ENCODE data around the gene CDHR5. TPM values are rescaled to one million over a fixed set of nuclear protein-coding genes. Genes with fewer than 3 reads are reported as not detected.

The CDHR5 gene
- total and polyA plus RNA-seq, 3 experiments from 2014 or later, result not detected

DNA sequence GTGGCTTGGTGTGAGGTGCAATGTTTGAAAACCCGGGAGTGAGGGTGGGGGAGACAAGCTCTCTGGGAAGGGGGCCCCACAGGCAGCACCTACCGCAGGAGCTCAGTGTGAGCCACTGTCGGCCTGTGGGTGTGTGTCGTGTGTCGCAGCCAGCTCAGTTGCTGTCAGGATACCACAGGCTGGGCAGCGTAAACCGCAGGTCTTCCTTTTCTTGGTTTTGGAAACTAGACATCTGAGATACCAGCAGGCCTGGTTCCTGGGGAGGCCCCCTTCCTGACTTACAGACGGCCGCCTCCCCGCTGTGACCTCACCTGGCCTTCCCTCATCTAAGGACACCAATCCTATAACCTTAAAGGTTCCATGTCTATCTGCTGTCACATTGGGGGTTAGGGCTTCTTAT, 28.4 kb downstream of the CDHR5 start:
- ChIA-PET POLR2A (no interaction called here), CTCF (no interaction called here)

DNA sequence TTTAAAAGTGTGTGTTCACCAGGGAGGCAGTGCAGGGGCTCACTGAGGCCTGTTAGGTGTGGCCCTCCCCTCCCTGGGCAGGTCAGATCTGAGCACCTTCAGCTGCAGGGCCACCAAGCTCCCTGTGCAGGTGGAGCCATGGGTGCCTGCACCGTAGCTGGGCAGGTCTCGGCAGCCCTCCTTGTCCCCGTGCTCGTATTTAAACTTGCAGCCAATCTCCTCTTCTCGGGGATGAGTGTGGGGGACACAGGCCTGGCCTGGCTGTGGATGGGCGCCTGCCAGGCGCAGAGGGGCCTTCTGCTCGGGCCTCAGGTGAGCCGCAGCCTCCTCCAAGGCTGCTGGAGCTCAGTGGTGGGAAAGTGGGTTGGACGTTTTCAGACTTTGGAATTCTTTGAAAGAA, 29.4 kb downstream of the CDHR5 start:
- Mint-ChIP-seq H3K36me3 (peaks cover 0 to 86% (median 17%) of the 10 kb centered on the region in 3 donors), H3K4me1 (peaks cover 8 to 20% (median 9%) of the 10 kb centered on the region in 3 donors), H3K27me3 (no peaks in the 10 kb centered on the region), H3K9me3 (no peaks in the 10 kb centered on the region), H3K27ac (no peak overlapping the region), H3K4me3 (no peak overlapping the region)
- H3K4me3 ChIP-seq (ENCODE audit: low read length), result no peak overlapping the region
- POLR2A ChIA-PET, result no interaction called here
- H3K27ac ChIP-seq (ENCODE audit: low read depth, low read length), result no peak overlapping the region
- DNase-seq, result no peak
- CTCF ChIA-PET, result no interaction called here
- no peaks in the 10 kb centered on the region for H3K27me3 ChIP-seq (ENCODE audit: insufficient read depth, low read length, poor library complexity, severe bottlenecking)
- H3K9me3 ChIP-seq (ENCODE audit: low read length), result no peaks in the 10 kb centered on the region
- H3K36me3 ChIP-seq (ENCODE audit: insufficient read depth, low read length), result peaks cover 34% of the 10 kb centered on the region
- no peaks in the 10 kb centered on the region for H3K4me1 ChIP-seq (ENCODE audit: insufficient read depth, low read length)

More for the DNA sequence above, 28.4 kb downstream of the CDHR5 start:
- Histone ChIP-seq H3K27ac (ENCODE audit: low read depth, low read length) (no peak overlapping the region), H3K36me3 (ENCODE audit: insufficient read depth, low read length) (peaks cover 32% of the 10 kb centered on the region), H3K27me3 (ENCODE audit: insufficient read depth, low read length, poor library complexity, severe bottlenecking) (no peaks in the 10 kb centered on the region), H3K4me1 (ENCODE audit: insufficient read depth, low read length) (no peaks in the 10 kb centered on the region), H3K4me3 (ENCODE audit: low read length) (no peak overlapping the region), H3K9me3 (ENCODE audit: low read length) (no peaks in the 10 kb centered on the region)
- DNase-seq, result no peak
- Mint-ChIP-seq H3K27me3 (no peaks in the 10 kb centered on the region), H3K9me3 (no peaks in the 10 kb centered on the region), H3K4me1 (peaks cover 8 to 20% (median 9%) of the 10 kb centered on the region in 3 donors), H3K4me3 (peak overlapping the region in 1 of 7 donors; percentile 59), H3K27ac (peak overlapping the region in 6 of 8 donors; percentile 34 to 80 (median 54)), H3K36me3 (peaks cover 0 to 79% (median 18%) of the 10 kb centered on the region in 3 donors)

DNA sequence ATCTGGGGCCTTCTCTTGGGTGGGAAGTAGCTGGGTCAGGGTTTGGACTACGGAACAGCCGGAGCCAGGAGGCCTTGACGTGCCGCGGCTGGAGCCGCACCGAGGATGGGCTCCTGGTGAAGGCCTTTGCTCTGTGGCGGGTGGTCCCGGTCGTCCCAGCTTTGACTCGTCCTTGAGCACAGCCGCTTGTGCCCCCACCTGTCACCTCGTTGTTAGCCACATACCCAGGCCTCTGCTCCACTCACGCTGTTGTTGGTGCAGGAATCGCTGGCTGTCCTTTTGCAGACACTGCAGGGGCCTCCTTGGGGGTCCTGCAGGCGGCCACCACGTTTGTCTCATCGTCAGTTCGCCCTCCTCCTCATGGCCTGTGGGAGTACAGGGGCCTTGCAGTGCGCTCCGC, 31.4 kb downstream of the CDHR5 start:
- H3K36me3 Mint-ChIP-seq, result peaks cover 0 to 86% (median 22%) of the 10 kb centered on the region in 3 donors
- H3K27ac Mint-ChIP-seq, result peak overlapping the region in 1 of 8 donors; percentile 27

DNA sequence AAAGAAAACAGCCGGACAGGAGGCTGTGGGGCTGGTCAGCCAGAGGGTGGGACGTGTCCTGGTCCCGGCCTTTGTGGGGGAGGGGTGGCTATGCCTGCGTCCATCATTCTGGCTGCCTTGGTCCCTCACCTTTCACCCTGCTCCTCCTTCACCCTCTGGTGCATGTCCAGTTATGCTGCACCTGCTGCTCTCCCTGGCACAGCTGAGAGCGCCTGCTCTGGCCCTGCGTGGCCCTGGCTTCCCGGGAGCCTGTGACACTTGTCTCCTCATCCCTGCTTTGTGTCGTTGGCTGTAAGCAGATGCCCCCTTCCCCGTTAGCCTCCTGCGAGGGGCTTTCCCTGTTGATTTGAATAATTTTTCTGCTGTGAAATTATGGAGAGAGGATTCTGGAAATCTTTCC, 31.8 kb downstream of the CDHR5 start:
- Histone ChIP-seq H3K27ac (ENCODE audit: low read depth, low read length) (no peak overlapping the region), H3K27me3 (ENCODE audit: insufficient read depth, low read length, poor library complexity, severe bottlenecking) (no peaks in the 10 kb centered on the region), H3K36me3 (ENCODE audit: insufficient read depth, low read length) (peaks cover 46% of the 10 kb centered on the region), H3K4me1 (ENCODE audit: insufficient read depth, low read length) (peaks cover 9% of the 10 kb centered on the region), H3K4me3 (ENCODE audit: low read length) (no peak overlapping the region), H3K9me3 (ENCODE audit: low read length) (no peaks in the 10 kb centered on the region)
- no peak for DNase-seq
- ChIA-PET POLR2A (no interaction called here), CTCF (no interaction called here)
- Mint-ChIP-seq H3K36me3 (peaks cover 0 to 88% (median 24%) of the 10 kb centered on the region in 3 donors), H3K4me1 (peaks cover 18 to 36% (median 28%) of the 10 kb centered on the region in 3 donors), H3K4me3 (no peak overlapping the region), H3K9me3 (no peaks in the 10 kb centered on the region), H3K27me3 (no peaks in the 10 kb centered on the region), H3K27ac (no peak overlapping the region)

More for the DNA sequence above, 31.4 kb downstream of the CDHR5 start:
- Mint-ChIP-seq H3K4me1 (peaks cover 13 to 32% (median 24%) of the 10 kb centered on the region in 3 donors), H3K27me3 (no peaks in the 10 kb centered on the region), H3K9me3 (no peaks in the 10 kb centered on the region), H3K4me3 (no peak overlapping the region)
- DNase-seq, result no peak
- POLR2A ChIA-PET, result no interaction called here
- CTCF ChIA-PET, result no interaction called here
- Histone ChIP-seq H3K9me3 (ENCODE audit: low read length) (no peaks in the 10 kb centered on the region), H3K4me3 (ENCODE audit: low read length) (no peak overlapping the region), H3K36me3 (ENCODE audit: insufficient read depth, low read length) (peaks cover 46% of the 10 kb centered on the region), H3K27ac (ENCODE audit: low read depth, low read length) (no peak overlapping the region), H3K4me1 (ENCODE audit: insufficient read depth, low read length) (peaks cover 5% of the 10 kb centered on the region), H3K27me3 (ENCODE audit: insufficient read depth, low read length, poor library complexity, severe bottlenecking) (no peaks in the 10 kb centered on the region)

DNA sequence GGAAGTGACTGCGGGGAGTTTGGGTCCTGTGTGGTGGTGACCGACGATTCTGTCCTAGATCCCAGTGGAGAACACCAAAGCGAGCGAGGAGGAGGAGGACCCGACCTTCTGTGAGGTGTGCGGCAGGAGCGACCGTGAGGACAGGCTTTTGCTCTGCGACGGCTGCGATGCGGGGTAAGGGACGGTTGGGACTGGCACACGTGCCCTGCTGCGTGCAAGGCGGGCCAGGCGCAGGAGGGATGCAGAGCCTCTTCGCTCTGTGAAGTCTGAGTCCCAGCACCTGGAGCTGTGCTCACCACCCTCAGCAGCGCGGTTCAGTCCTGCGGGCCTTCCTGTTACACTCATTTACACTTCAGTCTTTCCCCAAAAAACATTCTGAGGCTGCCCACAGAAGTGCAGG, 32.3 kb downstream of the CDHR5 start:
- no peak for DNase-seq
- no peak overlapping the region for H3K4me3 Mint-ChIP-seq
- no peaks in the 10 kb centered on the region for H3K27me3 Mint-ChIP-seq
- H3K27ac Mint-ChIP-seq, result peak overlapping the region in 1 of 8 donors; percentile 10
- ChIA-PET POLR2A (no interaction called here), CTCF (no interaction called here)
- H3K36me3 ChIP-seq (ENCODE audit: insufficient read depth, low read length), result peaks cover 46% of the 10 kb centered on the region
- no peaks in the 10 kb centered on the region for H3K9me3 ChIP-seq (ENCODE audit: low read length)
- H3K4me1 Mint-ChIP-seq, result peaks cover 22 to 41% (median 32%) of the 10 kb centered on the region in 3 donors
- H3K36me3 Mint-ChIP-seq, result peaks cover 0 to 90% (median 24%) of the 10 kb centered on the region in 3 donors
- H3K4me1 ChIP-seq (ENCODE audit: insufficient read depth, low read length), result peaks cover 13% of the 10 kb centered on the region
- H3K27ac ChIP-seq (ENCODE audit: low read depth, low read length), result no peak overlapping the region
- H3K4me3 ChIP-seq (ENCODE audit: low read length), result no peak overlapping the region
- no peaks in the 10 kb centered on the region for H3K27me3 ChIP-seq (ENCODE audit: insufficient read depth, low read length, poor library complexity, severe bottlenecking)
- no peaks in the 10 kb centered on the region for H3K9me3 Mint-ChIP-seq

DNA sequence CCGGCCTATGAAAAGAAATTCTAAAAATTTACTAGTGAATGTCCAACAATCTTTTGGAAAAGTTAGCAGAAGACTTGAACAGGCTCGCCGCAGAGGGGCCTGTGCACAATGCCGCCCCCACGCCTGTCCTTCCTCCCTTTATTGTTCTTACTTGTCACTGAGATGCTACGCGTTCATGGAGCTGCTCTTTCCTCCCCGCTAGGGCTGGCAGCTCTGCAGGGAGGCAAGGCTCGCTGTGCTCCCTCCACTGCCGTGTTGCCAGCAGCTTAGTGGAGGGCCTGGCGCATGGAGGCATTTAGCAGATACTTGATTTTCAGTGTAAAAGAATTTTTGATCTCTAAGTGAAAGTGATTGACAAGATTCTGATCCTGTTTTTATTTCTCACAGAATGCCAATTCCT, 33.8 kb downstream of the CDHR5 start:
- ChIA-PET CTCF (no interaction called here), POLR2A (interaction anchor here (0.8 to 1.0 kb wide), 2 partner anchors 15 to 21 kb away, joined by 3 to 4 read pairs; partner anchors contain the start of gene PHRF1)
- no peak overlapping the region for H3K4me3 ChIP-seq (ENCODE audit: low read length)
- H3K4me1 ChIP-seq (ENCODE audit: insufficient read depth, low read length), result peaks cover 22% of the 10 kb centered on the region
- DNase-seq, result no peak
- H3K27me3 ChIP-seq (ENCODE audit: insufficient read depth, low read length, poor library complexity, severe bottlenecking), result no peaks in the 10 kb centered on the region
- peaks cover 0 to 90% (median 22%) of the 10 kb centered on the region in 3 donors for H3K36me3 Mint-ChIP-seq
- no peaks in the 10 kb centered on the region for H3K9me3 ChIP-seq (ENCODE audit: low read length)
- peak overlapping the region in 4 of 8 donors; percentile 6 to 64 (median 41) for H3K27ac Mint-ChIP-seq
- H3K9me3 Mint-ChIP-seq, result no peaks in the 10 kb centered on the region
- H3K4me1 Mint-ChIP-seq, result peaks cover 23 to 40% (median 35%) of the 10 kb centered on the region in 3 donors
- H3K27me3 Mint-ChIP-seq, result no peaks in the 10 kb centered on the region
- peaks cover 41% of the 10 kb centered on the region for H3K36me3 ChIP-seq (ENCODE audit: insufficient read depth, low read length)
- no peak overlapping the region for H3K4me3 Mint-ChIP-seq
- no peak overlapping the region for H3K27ac ChIP-seq (ENCODE audit: low read depth, low read length)

DNA sequence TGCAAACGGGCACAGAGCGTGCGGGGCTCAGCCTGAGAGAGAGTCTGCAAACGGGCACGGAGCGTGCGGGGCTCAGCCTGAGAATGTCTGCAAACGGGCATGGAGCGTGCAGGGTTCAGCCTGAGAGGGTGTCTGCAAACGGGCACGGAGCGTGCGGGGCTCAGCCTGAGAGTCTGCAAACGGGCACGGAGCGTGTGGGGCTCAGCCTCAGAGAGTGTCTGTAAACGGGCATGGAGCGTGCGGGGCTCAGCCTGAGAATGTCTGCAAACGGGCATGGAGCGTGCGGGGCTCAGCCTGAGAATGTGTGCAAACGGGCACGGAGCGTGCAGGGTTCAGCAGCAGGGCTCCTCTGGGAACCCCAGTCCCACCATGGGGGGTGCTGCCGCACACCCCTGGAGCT, 35.0 kb downstream of the CDHR5 start:
- CTCF ChIA-PET, result interaction anchor here (1.1 kb wide), 1 partner anchor 136 kb away, joined by 3 read pairs; no protein-coding TSS in a partner anchor

DNA sequence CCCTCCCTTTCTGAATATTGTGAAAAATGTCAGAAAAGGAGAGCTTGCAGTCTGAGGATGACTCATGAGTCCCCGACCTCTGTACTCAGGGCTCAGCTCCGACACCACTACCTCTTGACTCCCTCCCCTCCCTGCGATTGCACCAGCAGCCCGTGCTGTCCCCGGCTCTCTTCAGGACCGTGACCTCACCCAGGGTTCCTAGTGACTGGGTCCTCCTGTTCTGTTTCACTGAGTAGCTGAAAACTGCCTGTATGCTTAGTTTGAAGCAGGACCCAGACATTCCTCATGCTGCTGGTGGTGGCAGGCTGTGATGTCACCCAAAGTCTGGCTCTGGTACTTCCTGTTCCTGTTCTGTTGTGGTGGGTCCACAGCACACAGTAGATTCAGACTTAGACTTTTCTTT, 36.8 kb downstream of the CDHR5 start:
- no peak overlapping the region for H3K4me3 ChIP-seq (ENCODE audit: low read length)

More for the DNA sequence above, 35.0 kb downstream of the CDHR5 start:
- H3K27ac ChIP-seq (ENCODE audit: low read depth, low read length), result no peak overlapping the region
- no peaks in the 10 kb centered on the region for H3K27me3 ChIP-seq (ENCODE audit: insufficient read depth, low read length, poor library complexity, severe bottlenecking)
- POLR2A ChIA-PET, result no interaction called here
- no peak overlapping the region for H3K4me3 ChIP-seq (ENCODE audit: low read length)
- no peak for DNase-seq
- H3K27ac Mint-ChIP-seq, result peak overlapping the region in 3 of 8 donors; percentile 15 to 97 (median 47)
- no peak overlapping the region for H3K4me3 Mint-ChIP-seq
- H3K9me3 ChIP-seq (ENCODE audit: low read length), result no peaks in the 10 kb centered on the region
- H3K36me3 ChIP-seq (ENCODE audit: insufficient read depth, low read length), result peaks cover 41% of the 10 kb centered on the region
- H3K4me1 ChIP-seq (ENCODE audit: insufficient read depth, low read length), result peaks cover 22% of the 10 kb centered on the region
- no peaks in the 10 kb centered on the region for H3K27me3 Mint-ChIP-seq
- no peaks in the 10 kb centered on the region for H3K9me3 Mint-ChIP-seq
- H3K36me3 Mint-ChIP-seq, result peaks cover 0 to 80% (median 22%) of the 10 kb centered on the region in 3 donors
- H3K4me1 Mint-ChIP-seq, result peaks cover 21 to 35% (median 32%) of the 10 kb centered on the region in 3 donors

More for the DNA sequence above, 36.8 kb downstream of the CDHR5 start:
- no peaks in the 10 kb centered on the region for H3K9me3 Mint-ChIP-seq
- CTCF ChIA-PET, result interaction anchor here (0.8 to 1.8 kb wide), 4 partner anchors 25 to 119 kb away, joined by 3 to 4 read pairs (median 3); partner anchors contain the start of gene HRAS
- DNase-seq, result peak; percentile 55 to 88 (median 81)
- no peaks in the 10 kb centered on the region for H3K27me3 Mint-ChIP-seq
- peaks cover 38% of the 10 kb centered on the region for H3K36me3 ChIP-seq (ENCODE audit: insufficient read depth, low read length)
- peak overlapping the region; percentile 60 to 89 (median 80) for H3K4me3 Mint-ChIP-seq
- H3K4me1 ChIP-seq (ENCODE audit: insufficient read depth, low read length), result peaks cover 22% of the 10 kb centered on the region
- peak overlapping the region; percentile 97 to 100 (median 100) for H3K27ac Mint-ChIP-seq
- H3K27ac ChIP-seq (ENCODE audit: low read depth, low read length), result peak overlapping the region; percentile 46
- H3K4me1 Mint-ChIP-seq, result peaks cover 21 to 38% (median 32%) of the 10 kb centered on the region in 3 donors
- no peaks in the 10 kb centered on the region for H3K27me3 ChIP-seq (ENCODE audit: insufficient read depth, low read length, poor library complexity, severe bottlenecking)
- peaks cover 0 to 75% (median 18%) of the 10 kb centered on the region in 3 donors for H3K36me3 Mint-ChIP-seq
- POLR2A ChIA-PET, result interaction anchor here (0.8 to 1.6 kb wide), 2 partner anchors 12 to 28 kb away, joined by 4 to 8 read pairs; partner anchors contain the start of genes IRF7 and PHRF1
- no peaks in the 10 kb centered on the region for H3K9me3 ChIP-seq (ENCODE audit: low read length)
